ENCODE results near the gene RASGRP1.

The RASGRP1 gene

DNA sequence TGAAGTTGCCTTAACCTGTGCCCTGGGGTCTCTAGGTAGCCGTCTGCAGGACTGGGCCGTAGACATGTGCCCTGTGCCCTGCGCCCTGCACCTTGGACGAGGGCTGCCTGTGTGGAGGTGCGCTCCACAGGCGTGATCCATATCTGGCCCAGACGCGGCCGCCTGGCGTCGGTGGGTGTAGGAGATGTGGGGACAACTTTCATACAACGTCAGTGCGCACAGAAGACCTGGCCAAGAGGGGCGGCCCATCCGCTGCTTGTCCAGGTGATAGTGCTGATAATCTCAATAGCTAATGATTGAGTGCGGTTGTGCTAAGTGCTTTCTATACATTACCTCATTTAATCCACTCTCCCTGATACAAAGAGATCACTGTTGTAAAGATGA lies 665 bp upstream of the RASGRP1 start:
- DNase-seq, result no peak

GRCh38 chr15:38563723-38564519 lies 693 bp downstream of the RASGRP1 start:
- DNase-seq, result no peak

DNA sequence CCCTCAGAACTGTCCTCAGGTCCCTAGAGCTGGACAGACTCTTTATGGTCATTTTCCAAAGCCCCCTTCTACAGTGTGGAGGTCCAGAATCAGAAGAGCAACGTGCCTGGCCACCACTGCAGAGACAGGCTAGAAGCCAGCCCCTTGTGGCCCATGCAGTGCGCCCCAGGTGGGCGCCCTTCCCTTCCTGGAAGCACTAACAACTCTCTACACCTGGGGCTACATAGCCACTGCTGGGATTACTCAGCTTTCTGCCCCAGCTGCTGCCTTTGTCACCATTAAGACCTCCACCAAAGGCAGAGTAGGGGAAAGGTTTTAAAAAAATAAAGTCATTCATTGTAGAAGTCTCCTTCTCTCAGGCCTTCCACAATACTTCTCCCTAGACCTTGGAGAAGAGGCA lies 2.3 kb downstream of the RASGRP1 start:
- no peak for DNase-seq

GRCh38 chr15:38560456-38560926 lies 4.1 kb downstream of the RASGRP1 start:
- DNase-seq, result no peak

GRCh38 chr15:38559636-38560307 lies 4.8 kb downstream of the RASGRP1 start:
- no peak for DNase-seq

DNA sequence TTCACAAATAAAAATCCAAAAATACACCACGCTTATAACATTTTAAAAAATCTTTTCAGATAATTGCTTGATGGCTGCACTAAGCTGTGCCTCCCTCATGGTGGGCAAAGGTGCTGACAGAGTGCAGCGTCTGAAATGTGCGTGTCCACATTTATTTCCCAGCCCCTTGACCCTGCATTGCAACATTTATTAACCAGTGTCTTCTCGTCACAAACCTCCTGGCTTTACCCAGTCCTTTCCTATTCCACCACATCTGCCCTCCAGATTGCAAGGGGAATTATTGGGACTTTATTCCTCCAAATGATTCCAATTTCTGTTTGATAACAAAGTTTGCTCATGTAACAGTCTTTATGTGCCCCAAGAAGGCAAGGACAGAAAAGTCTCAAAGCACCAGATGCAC lies 5.5 kb downstream of the RASGRP1 start:
- no peak for DNase-seq

DNA sequence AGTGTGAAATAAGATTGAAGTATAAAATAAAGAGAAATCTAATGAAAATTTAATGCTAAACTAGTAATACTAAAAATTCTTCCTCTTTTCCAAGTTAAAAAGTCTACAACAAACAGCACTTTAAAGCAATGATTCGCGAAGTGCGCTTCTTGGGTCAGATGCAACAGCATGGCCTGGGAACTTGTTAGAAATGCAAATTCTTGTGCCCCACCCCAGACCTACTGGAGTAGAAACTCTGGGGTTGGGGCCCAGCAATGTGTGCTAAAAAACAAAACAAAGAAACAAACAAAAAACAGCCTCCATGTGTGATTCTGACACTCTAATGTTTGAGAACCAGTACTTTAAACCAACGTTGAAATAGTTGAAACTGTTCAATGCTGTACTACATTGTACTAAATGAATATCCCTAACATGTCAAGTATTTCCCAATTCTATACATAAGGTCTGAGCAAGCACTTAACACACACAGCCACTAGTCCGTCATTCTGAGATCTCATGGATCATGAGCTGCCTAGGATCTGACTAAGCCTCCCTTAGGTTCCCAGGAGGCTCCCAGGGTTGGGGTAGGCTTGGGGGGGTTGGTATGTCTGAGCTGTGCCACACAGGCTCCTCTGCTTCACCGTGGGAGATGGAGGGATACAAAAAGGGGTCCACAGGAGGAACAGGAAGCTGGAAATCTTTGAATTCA lies 6.1 kb downstream of the RASGRP1 start:
- DNase-seq, result no peak

DNA sequence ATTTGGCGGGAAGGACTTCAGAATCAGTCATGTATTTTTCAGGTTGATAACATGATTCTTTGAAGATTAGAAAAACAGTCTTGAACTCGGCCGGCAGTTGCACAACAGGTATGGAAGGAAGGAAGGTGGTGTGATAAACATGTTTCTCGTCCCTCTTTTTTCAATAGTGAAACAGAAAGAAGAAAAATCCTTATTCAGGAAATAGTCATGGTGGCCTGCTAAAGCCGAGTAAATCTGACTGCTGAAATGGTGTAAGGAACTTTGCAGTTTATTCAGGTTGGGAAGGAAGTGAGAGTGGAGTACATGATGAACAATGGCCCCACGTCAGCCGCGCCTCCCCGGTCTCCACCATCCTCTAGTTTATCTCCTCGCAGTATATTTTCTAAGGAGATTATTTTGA lies 6.7 kb downstream of the RASGRP1 start:
- no peak for DNase-seq

GRCh38 chr15:38555686-38556334 lies 8.8 kb downstream of the RASGRP1 start:
- DNase-seq, result no peak

DNA sequence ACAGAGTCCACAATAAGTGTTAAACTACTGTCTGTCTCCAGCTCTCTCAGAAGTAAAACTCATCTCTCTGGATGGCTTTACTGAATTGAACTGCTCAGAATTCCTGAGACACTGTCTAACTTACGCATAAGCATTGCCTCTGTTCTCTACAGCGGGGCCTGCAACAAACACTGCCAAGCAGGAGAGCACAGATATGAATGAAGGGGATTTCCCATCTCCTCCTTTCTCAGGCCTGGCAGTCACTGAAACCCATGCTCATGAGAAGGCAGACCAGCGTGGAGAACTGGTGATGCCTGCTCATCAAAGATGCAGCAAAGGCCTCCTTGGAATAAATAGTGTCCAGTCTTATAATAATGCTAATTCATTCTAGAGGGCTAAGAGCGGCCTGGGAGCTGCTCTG lies 10.3 kb downstream of the RASGRP1 start:
- DNase-seq, result no peak

GRCh38 chr15:38553071-38553470 lies 11.5 kb downstream of the RASGRP1 start:
- no peak for DNase-seq

DNA sequence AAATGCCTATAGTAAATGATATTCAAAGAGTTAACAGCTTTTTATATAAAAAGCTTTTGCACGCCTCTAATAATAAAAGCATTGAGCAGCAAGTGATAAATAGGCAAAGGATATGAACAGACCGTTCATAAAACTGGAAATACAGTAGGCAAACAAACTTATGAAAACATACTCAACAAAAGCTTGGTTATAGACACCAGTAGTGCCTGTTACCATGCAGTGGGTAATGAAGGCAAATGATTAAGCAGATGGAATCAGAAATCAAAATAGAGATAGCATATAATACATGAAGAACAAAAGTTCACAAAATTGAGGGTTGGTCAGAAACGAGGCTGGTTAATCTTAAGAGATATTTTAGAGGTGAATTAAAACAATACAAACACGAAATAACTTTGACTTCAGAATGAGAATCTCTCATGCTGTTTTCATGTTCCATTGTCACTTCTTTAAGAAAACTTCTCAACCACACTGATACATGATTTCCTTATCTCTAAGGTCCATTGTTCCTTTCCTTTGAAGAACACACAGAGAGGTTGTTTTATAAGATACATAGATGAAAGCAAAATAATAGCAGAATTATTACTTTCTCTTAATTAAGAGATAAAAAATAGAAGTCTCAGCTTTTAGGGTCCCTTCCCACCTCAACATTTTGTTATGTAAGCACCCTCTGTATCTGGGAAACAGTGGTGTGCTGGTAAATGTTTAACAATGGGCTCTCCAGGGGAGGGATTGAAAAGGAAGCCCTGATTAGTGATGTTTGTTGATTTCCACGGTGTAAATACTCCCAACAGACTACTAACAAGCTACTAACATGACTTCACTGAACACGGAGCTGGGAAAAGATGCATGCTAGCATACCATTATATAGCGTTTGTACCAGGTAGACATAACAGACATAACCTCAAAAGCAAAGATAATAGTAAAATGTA lies 12.6 kb downstream of the RASGRP1 start:
- no peak for DNase-seq

DNA sequence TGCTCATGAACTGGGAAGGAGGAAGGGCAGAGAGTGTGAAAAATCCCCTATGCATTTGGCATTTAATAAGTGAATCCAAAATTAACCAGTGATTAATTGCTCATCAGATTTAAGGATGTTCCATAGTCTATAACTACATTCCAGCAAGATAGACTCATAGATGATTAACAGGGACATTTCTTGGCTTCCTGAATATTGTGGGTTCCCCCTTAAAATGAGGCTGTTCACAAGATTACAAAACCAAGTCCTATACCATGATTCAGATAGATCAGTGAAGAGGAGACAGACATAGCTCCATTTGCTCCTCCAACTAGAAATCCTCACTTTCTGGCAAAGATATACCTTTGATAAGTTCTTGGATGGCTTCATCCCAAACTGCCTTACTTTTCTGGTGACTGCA lies 15.4 kb downstream of the RASGRP1 start:
- DNase-seq, result no peak

DNA sequence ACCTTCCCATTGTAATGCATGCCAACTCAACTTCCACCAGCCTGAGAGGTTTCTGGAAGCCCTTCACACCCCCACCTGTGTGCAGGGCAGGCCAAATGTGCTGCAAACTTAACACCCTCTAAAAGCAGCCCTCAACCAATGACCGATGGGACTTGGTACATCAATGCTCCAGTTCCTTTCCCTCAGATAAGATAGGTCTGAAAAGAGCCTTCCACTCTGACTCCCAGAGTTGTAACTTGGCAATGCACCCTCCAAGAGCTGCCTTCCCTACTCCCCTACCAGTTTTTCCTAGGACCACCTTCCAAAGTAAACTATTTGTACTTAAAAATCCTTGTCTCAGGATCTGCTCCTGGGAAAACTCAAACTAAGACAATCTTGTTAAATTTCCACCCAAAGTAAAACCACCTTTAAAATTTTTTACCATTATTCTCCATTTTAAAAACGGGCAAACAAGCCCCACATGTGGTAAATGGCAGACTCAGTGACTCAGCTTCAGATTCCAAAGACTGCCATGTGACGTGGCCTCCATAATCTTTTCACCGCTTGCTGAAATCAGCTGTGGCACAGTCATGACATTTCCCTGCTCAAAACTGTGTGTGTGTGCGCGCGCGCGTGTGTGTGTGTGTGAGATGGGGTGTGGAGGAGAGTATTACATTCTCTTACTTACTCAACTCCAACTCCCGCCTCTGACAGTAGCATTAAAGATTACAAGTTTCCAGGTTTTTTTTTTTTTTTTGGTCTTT lies 17.2 kb downstream of the RASGRP1 start:
- no peak for DNase-seq

- no peak for DNase-seq
Measured at GRCh38 chr15:38545179-38545578, 19.4 kb downstream of the RASGRP1 start.

DNA sequence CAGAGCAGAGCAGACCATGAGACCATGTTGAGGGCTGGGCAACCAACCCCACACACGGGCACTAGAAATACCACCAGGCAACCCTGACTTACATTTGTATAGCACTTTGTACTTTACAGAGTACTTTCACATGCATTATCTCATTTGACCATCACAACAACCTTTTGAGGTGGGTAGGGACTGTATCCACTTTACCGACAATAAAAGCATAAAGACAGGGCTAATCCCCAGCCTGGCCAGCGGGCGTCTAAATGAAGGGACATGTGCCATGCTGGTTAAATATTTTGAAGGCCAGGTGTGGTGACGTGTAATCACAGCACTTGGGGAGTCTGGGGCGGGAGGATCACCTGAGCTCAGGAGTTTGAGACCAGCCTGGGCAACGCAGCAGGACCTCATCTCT lies 23.6 kb downstream of the RASGRP1 start:
- DNase-seq, result no peak

DNA sequence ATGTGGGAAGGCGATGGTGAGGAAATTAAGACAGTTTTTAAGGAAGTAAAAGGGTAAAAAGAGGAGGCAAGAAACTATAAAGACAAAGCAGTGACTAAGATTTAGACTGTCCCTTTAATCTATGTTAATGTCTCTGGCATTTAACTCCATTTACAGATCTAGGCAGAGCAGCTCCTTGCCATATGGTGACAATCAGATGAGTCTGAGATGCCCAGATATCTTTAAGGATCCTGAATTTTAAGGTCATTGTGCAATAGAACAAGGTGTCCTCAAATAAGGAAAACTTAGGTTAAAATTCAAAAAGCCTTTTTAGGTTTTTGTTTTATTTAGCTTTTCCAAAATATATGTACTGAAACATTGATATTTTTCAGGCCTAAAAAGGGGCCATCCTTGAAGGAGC lies 24.1 kb downstream of the RASGRP1 start:
- no peak for DNase-seq

GRCh38 chr15:38539008-38539343 lies 25.6 kb downstream of the RASGRP1 start:
- DNase-seq, result no peak

- no peak for DNase-seq
Measured at GRCh38 chr15:38538328-38539007, 26.1 kb downstream of the RASGRP1 start.

GRCh38 chr15:38536201-38536676 lies 28.4 kb downstream of the RASGRP1 start:
- DNase-seq, result no peak

Data from Kasumi-1 (cell line).